IPS DF 4.7 (cell line): ENCODE results near the gene EOMES.

Experiments
- DNase-seq: peaks from one replicate; pipeline ENCODE4 v3.0.0-alpha.2; 2013; ENCODE audit warnings: low spot score; ENCODE audit errors: extremely low read depth

The EOMES gene

DNA sequence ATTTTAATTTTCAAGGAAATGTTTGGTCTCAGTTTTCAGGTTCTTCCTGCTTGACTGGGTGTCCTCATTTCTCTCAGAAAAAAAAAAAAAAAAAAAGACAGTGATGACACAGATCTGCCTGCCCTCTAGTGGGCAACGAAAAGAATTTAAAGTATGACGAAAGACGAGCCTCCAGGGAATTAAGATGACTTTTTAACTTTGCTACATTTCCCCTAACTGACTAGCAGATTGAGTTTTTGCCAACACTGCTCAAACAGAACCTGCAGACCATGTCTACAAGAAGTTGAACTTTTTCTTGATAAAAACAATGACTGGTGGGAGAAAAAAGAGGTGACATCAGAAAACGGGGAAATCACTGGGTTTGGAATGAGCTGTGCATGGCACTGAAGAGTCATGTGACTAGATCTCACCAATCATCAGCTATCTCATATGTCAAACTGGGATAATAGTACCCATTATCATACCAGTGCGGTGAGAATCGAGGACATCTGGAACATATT is 40.8 kb downstream of the EOMES start:
- DNase-seq, result peak; percentile 53

DNA sequence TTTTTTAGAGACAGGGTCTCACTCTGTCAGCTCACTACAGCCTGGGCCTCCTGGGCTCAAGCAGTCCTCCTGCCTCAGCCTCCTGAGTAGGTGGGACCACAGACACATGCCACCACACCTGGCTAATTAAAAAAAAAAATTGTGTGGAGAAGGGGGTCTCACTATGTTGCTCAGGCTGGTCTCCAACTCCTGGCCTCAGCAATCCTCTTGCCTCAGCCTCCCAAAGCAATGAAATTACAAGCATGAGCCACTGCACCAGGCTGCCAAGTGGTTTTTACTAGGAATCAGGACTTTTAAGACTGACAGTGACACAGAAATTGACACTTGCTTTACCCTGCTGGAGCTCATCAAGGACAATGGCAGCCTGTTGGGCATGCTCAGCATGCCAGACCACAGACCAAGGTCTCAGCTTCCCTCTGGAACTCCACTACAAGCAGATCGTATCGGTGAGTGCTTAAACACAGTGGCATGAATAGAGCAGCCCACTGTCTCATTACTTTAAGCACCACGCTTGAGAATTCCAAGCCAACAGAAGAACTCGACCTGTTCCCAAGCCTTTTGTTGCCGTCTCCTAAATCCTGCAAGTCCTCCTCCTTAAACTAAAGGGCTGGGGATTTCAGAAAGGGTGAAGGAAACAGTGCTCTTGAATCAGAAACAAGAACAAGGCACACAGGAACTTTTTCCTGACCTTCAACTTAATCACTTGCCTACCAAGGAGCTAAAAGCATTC is 41.4 kb downstream of the EOMES start:
- peak; percentile 74 for DNase-seq

DNA sequence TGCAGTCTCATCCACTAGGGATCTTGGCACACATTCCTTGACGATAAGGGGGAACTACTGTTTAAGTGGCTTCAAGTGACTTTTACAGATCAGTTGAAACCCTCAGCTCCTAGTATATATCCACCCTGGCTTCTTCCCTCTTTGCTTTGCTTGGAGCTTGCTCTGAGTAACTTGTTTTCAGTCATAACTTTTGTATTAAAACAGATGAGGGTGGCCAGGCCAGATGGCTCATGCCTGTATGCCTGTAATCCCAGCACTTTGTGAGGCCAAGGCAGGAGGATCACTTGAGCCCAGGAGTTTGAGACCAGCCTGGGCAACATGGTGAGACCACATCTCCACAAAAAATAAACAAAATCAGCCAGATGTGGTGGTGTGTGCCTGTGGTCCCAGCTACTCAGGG is 42.4 kb downstream of the EOMES start:
- DNase-seq, result no peak

DNA sequence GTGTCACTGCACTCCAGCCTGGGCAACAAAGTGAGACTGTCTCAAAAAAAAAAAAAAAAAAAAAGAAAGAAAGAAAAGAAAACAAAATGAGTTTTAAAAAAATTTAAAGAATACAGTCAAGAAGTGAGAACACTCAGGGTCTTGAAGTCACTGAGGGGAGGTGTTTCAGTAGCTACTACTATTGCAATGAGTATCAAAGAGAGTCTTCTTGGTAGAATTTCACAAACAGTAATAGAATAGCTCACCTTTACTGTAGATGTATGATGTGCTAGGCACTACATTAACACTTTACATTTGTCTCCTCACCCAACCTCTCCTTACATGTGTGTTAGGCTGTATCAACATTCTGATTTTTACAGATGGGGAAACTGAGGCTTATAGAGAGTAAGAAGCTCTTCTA is 43.9 kb downstream of the EOMES start:
- no peak for DNase-seq

DNA sequence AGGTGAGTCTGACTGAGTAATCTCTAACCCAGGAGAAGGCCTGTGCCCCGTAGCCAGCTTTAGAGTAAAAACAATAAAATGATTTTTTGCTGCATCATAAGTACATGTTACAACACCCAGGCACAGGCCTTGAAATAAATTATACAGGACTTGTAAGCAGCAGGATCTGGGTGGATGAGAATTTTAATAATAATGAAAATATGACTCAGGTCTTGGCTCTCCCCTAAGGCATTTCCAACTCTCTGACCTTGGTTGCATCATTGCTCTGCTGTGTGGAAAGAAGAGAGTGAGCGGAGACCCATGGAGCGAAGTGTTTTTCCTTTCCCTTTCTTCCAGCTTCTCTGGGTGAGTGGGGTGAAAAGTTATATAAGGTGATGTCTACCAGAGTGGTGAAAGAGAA is 44.6 kb downstream of the EOMES start:
- no peak for DNase-seq

DNA sequence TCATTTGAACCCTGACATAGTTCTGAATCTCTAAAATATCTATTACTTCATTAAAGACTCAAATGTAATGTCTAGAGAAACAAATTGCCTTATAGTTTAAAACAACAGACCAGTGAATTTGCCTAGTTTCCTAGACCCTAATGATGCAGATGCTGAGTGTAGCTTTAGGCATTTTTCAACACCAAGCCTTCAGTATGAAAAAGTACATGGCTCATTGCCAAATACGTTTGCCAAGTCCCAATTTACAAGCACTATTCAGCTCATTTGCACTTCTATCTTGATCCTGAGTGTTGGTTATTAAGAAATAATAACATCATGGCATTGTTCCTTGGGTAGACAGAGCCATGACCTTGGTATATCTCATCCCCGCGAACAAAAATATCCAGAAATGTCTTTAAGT is 46.8 kb downstream of the EOMES start:
- DNase-seq, result no peak

DNA sequence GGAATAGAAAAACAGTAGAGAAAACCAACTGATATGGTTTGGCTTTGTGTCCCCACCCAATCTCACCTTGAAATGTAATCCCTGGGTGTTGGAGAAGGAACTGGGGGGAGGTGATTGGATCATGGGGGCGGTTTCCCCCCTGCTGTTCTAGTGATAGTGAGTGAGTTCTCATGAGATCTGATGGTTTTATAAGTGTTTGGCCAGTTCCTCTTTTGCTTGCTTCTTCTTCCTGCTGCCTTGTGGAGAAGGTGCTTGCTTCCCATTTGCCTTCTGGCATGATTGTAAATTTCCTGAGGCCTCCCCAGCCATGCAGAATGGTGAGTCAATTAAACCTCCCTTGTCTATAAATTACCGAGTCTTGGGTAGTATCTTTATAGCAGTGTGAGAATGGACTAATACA is 48.4 kb downstream of the EOMES start:
- no peak for DNase-seq

DNA sequence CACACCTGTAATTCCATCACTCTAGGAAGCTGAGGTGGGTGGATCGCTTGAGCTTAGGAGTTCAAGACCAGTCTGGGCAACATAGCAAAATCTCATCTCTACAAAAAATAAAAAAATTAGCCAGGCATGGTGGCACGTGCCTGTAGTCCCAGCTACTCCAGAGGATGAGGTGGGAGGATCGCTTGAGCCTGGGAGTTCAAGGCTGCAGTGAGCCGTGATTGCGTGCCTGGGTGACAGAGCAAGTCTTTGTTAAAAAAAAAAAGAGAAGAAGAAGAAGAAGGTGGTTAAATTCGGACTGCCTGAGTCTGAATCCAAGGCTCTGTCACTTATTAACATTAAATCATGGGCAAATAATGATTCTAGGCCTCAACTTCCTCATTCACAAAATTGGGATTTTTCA is 51.0 kb downstream of the EOMES start:
- no peak for DNase-seq

DNA sequence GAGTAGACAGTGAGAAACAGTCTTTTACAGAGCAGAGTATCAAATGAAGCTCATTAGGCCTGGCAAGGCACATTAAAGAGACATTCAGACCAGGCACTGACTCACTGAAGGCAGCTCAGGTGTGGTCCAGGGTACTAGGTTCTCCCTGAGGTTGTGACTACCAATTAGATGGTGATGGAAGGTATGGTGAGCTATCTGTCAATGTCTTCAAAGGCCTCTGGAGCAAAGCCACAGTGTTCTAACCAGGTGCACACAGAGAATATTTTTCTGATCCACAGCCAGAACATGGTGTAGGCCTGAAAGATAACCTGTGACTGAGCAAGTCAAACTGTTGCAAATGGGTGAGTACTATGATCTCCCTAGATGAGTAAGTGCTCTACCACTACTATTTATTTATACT is 51.5 kb downstream of the EOMES start:
- DNase-seq, result no peak

DNA sequence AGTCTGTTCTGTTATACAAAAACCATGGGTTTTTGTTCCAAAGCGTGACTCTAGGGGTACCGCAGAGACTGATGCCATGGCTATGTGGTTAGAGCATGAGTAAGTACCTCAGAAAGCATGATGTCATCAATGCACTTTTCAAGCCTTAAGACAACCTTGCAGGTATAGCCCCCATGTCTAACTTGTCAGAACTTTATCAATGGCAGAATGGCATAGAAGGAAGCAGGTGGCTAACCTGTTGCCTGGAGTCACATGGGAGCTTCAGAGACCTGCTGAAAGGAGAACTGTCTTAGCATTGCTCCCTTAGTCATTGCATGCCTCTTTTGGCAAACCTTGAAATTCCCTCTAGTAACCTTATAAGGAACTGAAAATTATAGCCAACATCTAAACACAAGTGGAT is 52.5 kb downstream of the EOMES start:
- DNase-seq, result no peak

DNA sequence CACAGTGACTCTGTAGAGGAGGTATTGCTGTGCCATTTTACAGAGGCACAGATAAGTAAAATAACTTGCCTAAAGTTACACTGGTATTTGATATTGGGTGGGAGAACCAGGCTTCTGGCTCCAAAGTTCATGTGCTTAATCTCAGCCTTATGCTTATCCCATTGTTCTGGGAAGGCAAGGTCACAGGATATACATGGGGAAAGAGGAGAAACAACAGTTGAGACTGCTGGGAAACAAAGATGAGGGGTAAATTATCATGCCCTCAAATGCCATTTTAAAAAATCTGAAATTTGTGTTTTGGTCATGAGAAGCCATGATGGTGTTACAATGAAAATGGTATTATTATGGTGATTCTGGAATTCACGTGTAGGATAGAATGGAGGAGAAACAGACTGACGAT is 54.4 kb downstream of the EOMES start:
- DNase-seq, result no peak

DNA sequence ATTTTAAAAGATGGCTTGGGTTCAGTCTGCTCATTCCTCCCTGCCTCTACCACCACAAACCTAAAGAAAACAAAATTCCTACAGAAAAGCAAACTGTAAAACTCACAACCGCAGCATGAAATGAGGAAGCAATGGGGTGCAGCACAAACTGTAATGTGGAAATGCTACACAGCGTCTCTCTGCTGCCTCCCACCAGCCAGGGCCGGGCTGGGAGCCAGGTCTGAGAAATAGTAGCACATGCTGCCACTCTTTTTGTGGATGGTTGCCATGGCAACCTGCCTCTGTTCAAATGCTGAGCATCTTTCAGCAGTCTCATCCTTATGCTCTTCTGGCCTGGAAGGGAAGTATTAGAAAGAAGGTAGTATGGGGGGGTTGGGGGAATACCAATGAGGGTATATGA is 55.4 kb downstream of the EOMES start:
- peak; percentile 41 for DNase-seq

DNA sequence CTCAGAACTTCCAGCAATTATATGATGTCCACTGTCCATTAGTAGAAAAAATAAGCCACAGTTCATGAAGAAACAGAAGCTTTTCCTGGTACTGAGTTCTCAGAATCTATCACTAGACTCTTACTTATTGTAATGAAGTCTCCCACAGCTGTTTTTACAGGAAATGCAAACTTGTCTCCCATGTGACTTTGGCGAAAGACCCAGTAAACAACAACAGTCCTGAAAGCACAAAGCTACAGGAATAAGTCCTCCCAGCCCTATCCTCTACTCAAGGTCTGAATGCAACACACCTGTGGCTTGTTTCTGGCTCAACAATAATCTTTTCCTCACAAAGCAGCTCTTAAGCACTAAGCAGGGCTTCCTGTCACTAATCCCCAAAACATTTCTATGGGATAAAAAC is 55.9 kb downstream of the EOMES start:
- DNase-seq, result no peak
